Mucosa of descending colon (tissue), 3 donors: ENCODE data around the gene POPDC2. TPM values are rescaled to one million over a fixed set of nuclear protein-coding genes. Genes with fewer than 3 reads are reported as not detected.

Experiments used
- ATAC-seq: fragments of 200-7000 bp; cut with Tn5 transposase; one replicate; pipeline ENCODE4 v1.9.1; 2020; ENCODE audit warnings: mild to moderate bottlenecking, moderate library complexity
- DNase-seq, 3 donors: peaks; one replicate each; pipeline ENCODE4 v3.0.0-alpha.2; 2020
- H3K36me3 ChIP-seq: fragments of 200-600 bp; one replicate; pipeline ENCODE4 v1.8.0; 2021; ENCODE audit warnings: low read depth, mild to moderate bottlenecking
- H3K4me1 ChIP-seq: fragments of 200-600 bp; one replicate; pipeline ENCODE4 v1.8.0; 2021; ENCODE audit warnings: low read depth, mild to moderate bottlenecking
- H3K4me3 ChIP-seq: fragments of 200-600 bp; one replicate; pipeline ENCODE4 v1.8.0; 2021; ENCODE audit warnings: mild to moderate bottlenecking
- H3K9me3 ChIP-seq: fragments of 200-600 bp; one replicate; pipeline ENCODE4 v1.8.0; 2021; ENCODE audit warnings: mild to moderate bottlenecking
- intact Hi-C, 2 donors: fragments of 100-400 bp; cut with DNase I in 1 of 2; cut with micrococcal nuclease in 1 of 2; formaldehyde crosslinking; loops; one replicate each; pipeline versions ENCODE4 v1.11.0 to v1.11.1; 2022; cut with DNase I, micrococcal nuclease
- total RNA-seq, 3 donors: library from RNA; stranded (reverse); fragmentation: NEBNext Ultra II Directional in 2 of 3; extraction: Animal tissue kit (Norgen Biotek cat#: 25700) in 2 of 3; gene quantifications; one replicate each; pipeline versions ENCODE4 v1.2.1 to v1.2.4, GENCODE V29; 2021 to 2023
- TF ChIP-seq, protein P1 (sequence below): fragments of 200-600 bp; IDR thresholded peaks from one replicate; pipeline ENCODE4 v1.8.0; 2022; ENCODE audit warnings: antibody characterized with exemption, mild to moderate bottlenecking
- donor health status: DM: no; HTN: no; CAD: no; lungs with moderate emphysema.
- donor health status: DM: no; HTN: no; CAD: no.
- donor health status: DM: no; HTN: yes; CAD: no.

The POPDC2 gene
- total RNA-seq, 3 donors from 2014 or later: 4.2 to 89.0 (median 7.1) TPM

DNA sequence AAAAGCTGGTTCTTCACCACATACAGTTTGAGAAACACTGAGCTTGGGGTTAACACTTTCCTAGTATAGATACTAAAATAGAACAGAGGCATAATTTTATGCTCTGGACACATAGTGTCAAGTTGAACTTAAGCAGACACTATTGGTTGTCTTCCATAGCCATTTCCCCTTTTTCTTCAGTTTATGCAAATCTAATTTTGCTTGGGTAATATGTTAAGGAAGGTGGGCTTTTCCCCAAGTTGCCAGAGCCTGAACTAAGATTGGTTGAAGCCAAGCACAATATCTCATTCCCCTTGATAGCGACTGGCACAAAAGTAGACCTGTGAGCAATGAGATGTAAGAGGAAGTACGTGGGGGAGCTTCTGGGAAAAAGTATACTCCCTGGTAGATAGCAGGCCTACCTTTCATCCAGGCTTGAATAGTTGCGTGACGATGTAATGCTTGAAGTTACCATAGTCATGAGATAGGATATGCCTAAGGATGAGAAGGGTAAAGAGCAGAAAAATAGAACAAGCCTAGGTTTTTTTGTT is 4.5 kb upstream of the POPDC2 start:
- H3K4me3 ChIP-seq: no peak overlapping the region
- ATAC-seq: no peak
- no peaks in the 10 kb centered on the region for H3K9me3 ChIP-seq
- DNase-seq: no peak
- H3K4me1 ChIP-seq: no peaks in the 10 kb centered on the region
- TF ChIP-seq, protein P1, sequence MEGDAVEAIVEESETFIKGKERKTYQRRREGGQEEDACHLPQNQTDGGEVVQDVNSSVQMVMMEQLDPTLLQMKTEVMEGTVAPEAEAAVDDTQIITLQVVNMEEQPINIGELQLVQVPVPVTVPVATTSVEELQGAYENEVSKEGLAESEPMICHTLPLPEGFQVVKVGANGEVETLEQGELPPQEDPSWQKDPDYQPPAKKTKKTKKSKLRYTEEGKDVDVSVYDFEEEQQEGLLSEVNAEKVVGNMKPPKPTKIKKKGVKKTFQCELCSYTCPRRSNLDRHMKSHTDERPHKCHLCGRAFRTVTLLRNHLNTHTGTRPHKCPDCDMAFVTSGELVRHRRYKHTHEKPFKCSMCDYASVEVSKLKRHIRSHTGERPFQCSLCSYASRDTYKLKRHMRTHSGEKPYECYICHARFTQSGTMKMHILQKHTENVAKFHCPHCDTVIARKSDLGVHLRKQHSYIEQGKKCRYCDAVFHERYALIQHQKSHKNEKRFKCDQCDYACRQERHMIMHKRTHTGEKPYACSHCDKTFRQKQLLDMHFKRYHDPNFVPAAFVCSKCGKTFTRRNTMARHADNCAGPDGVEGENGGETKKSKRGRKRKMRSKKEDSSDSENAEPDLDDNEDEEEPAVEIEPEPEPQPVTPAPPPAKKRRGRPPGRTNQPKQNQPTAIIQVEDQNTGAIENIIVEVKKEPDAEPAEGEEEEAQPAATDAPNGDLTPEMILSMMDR: no peak
- H3K36me3 ChIP-seq: no peaks in the 10 kb centered on the region
- intact Hi-C loops: no loop called here

DNA sequence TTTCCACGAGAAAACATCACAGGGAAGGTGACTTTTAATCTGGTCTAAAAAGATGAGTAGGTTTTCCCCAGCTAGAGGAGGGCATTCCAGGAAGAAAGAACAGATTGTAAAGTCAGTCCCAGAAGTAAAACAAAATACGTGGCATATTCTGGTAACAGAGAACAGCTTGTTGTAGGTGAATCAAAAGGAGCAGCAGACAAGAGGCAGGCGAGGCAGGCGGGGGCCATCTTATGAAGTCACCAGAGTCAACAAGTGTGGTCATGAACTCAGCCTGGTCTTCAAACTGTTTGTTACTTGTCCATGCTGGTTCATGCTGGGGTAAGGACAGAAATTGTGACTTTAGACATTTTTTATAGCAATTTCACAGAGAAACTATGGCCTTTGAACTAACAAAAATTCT is 4.0 kb upstream of the POPDC2 start:
- TF ChIP-seq, protein P1: no peak
- no peaks in the 10 kb centered on the region for H3K36me3 ChIP-seq
- DNase-seq (no peak), ATAC-seq (no peak)
- intact Hi-C loops: no loop called here
- no peak overlapping the region for H3K4me3 ChIP-seq
- H3K4me1 ChIP-seq: no peaks in the 10 kb centered on the region
- H3K9me3 ChIP-seq: no peaks in the 10 kb centered on the region

DNA sequence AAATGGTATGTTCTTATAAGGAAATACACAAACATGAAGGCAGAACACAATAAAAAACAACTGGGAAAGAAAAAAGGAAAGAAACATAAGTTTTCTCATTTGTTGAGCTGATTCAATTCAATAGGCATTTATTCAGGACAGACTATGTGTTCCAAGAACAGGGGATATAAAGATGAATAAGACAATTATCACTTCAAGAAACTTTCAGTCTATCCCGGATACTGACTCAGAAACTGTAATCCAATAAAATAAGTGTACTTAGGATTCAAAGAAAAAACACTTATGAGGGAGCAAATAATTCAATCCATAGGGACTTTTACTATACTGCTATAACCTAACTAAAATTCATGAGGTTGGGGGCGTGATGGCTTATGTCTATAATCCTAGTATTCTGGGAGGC is 3.5 kb upstream of the POPDC2 start:
- Histone ChIP-seq H3K36me3 (no peaks in the 10 kb centered on the region), H3K4me3 (no peak overlapping the region), H3K9me3 (no peaks in the 10 kb centered on the region), H3K4me1 (no peaks in the 10 kb centered on the region)
- intact Hi-C loops: no loop called here
- DNase-seq (no peak), ATAC-seq (no peak)
- TF ChIP-seq, protein P1: no peak

DNA sequence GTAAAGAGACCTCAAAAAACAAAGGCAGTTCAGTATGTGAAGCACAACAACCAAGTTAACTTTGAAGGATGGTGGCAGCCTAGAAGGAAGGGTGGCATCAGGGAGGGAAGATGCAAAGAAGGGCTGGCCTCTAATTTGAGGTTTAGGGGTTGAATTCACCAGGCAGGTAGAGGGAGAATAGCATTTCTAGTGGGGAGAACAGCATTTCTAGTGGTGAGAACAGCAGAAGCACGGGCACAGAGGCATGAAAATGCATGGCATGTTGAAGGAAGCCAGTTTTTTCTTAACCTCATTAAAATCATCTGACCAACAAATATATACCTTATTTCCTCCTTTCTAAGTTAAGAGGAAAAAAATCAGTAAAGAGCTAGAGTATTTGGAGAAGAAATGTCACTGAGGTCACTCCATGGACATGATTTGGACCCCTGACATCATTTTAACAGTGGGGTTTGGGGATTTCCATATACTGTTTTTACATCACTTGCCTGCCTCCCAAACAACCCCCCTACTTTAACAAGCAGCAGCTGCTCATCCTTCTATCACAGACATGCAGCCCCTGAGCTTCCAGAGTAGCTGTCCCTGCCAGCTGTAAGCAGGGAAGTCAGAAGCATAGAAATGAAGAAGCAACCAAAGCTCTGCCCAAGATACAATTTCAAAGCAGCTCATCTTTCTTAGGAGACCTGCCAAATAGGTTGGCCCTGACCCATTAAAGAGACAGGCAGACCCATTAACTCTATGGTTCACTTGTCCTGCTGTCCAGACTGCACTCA is 2.4 kb upstream of the POPDC2 start:
- TF ChIP-seq, protein P1: no peak

DNA sequence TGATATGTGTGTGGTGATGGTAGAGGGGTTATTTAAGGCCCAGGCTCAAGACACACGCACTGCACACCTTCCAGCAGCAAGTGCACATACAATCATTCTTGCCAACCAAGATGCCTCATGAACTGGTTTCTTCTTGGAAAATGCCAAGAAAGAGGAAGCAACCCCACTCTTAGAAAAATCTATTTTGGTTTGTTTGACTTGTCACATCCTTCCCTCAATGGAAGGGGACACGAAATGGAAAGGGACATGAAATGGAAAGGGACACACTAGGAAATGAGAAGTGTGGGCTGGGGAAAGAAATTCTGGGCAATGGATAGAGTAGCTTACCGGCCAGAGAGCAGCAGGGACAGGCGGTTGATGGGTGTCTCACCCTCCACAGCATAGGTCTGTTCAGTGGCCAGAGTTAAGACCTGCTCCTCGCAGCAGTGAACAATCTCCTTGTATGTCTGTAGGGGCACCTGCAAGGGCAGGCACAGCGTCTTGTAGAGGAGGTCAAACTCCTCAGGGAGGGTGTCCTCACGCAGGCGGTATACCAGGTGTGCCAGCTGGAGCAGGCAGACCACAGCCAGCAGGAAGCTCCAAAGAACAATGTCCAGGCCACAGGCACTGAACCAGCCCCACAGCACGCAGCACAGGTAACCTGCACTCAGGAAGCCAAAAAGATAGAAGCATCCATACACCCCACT is 640 bp downstream of the POPDC2 start:
- Histone ChIP-seq H3K4me3 (no peak overlapping the region), H3K9me3 (no peaks in the 10 kb centered on the region), H3K36me3 (no peaks in the 10 kb centered on the region), H3K4me1 (no peaks in the 10 kb centered on the region)
- intact Hi-C loops: no loop called here
- DNase-seq (no peak), ATAC-seq (no peak)
- TF ChIP-seq, protein P1: no peak

More for the DNA sequence above, 2.4 kb upstream of the POPDC2 start:
- H3K9me3 ChIP-seq: no peaks in the 10 kb centered on the region
- DNase-seq: no peak
- H3K4me3 ChIP-seq: no peak overlapping the region
- ATAC-seq: no peak
- H3K4me1 ChIP-seq: no peaks in the 10 kb centered on the region
- intact Hi-C loops: no loop called here
- H3K36me3 ChIP-seq: no peaks in the 10 kb centered on the region
